T-helper 2 cell treated with Interferon-gamma antibody and Interleukin-4, amounts not matched to agents 5 μg/mL and 100 μg/mL, for 36 hours (primary cell): Measurements from ENCODE around the gene AGTR2.
"Not testable (repeated sequence)": the region's sequence is repeated elsewhere in the genome, so short reads cannot be mapped to it uniquely, and the experiment has no call there.

Experiments used
- DNase-seq: peaks from one replicate; pipeline ENCODE4 v3.0.0; 2021; ENCODE audit warnings: low spot score
- H3K27ac Mint-ChIP-seq: one replicate; pipeline ENCODE4 v1.8.0; 2021; ENCODE audit warnings: mild to moderate bottlenecking, mixed read lengths
- H3K27me3 Mint-ChIP-seq: one replicate; pipeline ENCODE4 v1.8.0; 2021; ENCODE audit warnings: low read depth, mixed read lengths
- H3K36me3 Mint-ChIP-seq: one replicate; pipeline ENCODE4 v1.8.0; 2021; ENCODE audit warnings: low read depth, mixed read lengths
- H3K4me1 Mint-ChIP-seq: one replicate; pipeline ENCODE4 v1.8.0; 2021; ENCODE audit warnings: low read depth, mixed read lengths
- H3K4me3 Mint-ChIP-seq: one replicate; pipeline ENCODE4 v1.8.0; 2022; ENCODE audit warnings: mild to moderate bottlenecking, moderate library complexity, mixed read lengths
- H3K9me3 Mint-ChIP-seq: one replicate; pipeline ENCODE4 v1.8.0; 2021; ENCODE audit warnings: mixed read lengths

Gene AGTR2

DNA sequence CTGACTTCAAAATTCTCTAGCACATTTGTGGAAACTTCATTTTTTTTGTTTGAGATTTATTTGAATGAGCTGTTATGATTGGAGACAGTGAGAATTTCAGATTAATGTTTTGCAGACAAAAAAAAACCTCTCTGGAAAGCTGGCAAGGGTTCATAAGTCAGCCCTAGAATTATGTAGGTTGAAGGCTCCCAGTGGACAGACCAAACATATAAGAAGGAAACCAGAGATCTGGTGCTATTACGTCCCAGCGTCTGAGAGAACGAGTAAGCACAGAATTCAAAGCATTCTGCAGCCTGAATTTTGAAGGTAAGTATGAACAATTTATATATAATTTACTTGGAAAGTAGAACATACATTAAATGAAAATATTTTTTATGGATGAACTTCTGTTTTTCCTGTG lies at the start of gene AGTR2:
AGTR2 (plus strand) TSS at position 234 of the 400 bp plus-strand sequence. CDS start 1,537 bp downstream, outside the sequence.
- Mint-ChIP-seq H3K4me1 (no peaks in the 10 kb centered on the region), H3K27ac (no peak within 1 kb of the TSS), H3K4me3 (no peak within 1 kb of the TSS), H3K36me3 (no peaks in the 10 kb centered on the region), H3K9me3 (peaks cover 3% of the 10 kb centered on the region), H3K27me3 (no peaks in the 10 kb centered on the region)
- no peak for DNase-seq

DNA sequence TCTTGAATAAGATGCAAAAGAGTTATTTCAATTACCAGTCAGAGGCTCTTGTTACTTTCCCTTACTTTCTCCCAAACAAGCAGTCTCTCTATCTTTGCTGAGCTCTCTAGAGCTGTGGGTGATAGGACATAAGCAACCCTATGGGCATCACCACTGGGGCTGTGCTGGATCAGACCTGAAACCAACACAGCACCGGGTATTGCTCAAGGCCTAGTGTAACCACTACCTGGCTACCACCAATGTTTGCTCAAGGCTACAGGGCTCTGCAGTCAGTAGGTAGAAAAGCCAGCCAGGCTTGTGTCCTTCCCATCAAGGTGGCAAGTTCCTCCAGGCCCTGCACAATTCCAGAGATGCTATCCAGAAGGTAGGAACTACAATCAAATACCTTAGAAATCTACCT lies 35.3 kb upstream of the AGTR2 start:
- Mint-ChIP-seq H3K4me1 (no peaks in the 10 kb centered on the region), H3K36me3 (no peaks in the 10 kb centered on the region), H3K9me3 (peaks cover 4% of the 10 kb centered on the region), H3K4me3 (no peak overlapping the region), H3K27me3 (no peaks in the 10 kb centered on the region), H3K27ac (no peak overlapping the region)
- DNase-seq, result no peak

- not testable (repeated sequence) for DNase-seq, H3K4me3 Mint-ChIP-seq, H3K36me3 Mint-ChIP-seq, H3K4me1 Mint-ChIP-seq, H3K27ac Mint-ChIP-seq, H3K27me3 Mint-ChIP-seq, H3K9me3 Mint-ChIP-seq
These were observed 29.3 kb upstream of the AGTR2 start for GRCh38 chrX:116141270-116141669.

GRCh38 chrX:116142976-116143375 lies 27.6 kb upstream of the AGTR2 start:
- H3K36me3 Mint-ChIP-seq, result no peaks in the 10 kb centered on the region
- no peak overlapping the region for H3K4me3 Mint-ChIP-seq
- no peak for DNase-seq
- no peaks in the 10 kb centered on the region for H3K9me3 Mint-ChIP-seq
- H3K27ac Mint-ChIP-seq, result no peak overlapping the region
- no peaks in the 10 kb centered on the region for H3K4me1 Mint-ChIP-seq
- H3K27me3 Mint-ChIP-seq, result no peaks in the 10 kb centered on the region

- Mint-ChIP-seq H3K4me3 (no peak overlapping the region), H3K36me3 (no peaks in the 10 kb centered on the region), H3K27ac (no peak overlapping the region), H3K27me3 (no peaks in the 10 kb centered on the region), H3K9me3 (no peaks in the 10 kb centered on the region), H3K4me1 (no peaks in the 10 kb centered on the region)
- DNase-seq, result no peak
These were observed 2.4 kb downstream of the AGTR2 start for GRCh38 chrX:116172976-116173375.

DNA sequence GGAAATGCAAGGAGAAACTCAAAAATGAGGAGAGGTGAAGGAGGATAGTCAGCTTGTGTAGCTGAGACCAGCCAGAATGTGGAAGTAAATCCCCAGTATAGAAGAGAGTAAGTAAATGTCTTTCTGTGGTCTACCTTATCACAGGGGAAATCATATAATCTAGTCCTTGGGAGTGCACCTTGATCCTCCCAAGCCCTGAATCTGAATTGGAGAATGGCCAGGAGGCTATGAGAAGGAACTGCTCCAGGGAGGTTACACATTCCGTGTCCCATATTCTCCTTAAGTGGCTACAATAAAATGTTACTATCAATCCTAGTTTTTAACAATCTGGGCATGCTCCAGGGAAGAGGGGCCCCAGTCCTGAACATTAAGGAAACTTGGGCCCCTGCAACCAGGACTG lies 10.8 kb downstream of the AGTR2 start:
- no peaks in the 10 kb centered on the region for H3K27me3 Mint-ChIP-seq
- no peak for DNase-seq
- H3K36me3 Mint-ChIP-seq, result no peaks in the 10 kb centered on the region
- H3K27ac Mint-ChIP-seq, result no peak overlapping the region
- H3K4me3 Mint-ChIP-seq, result no peak overlapping the region
- H3K4me1 Mint-ChIP-seq, result no peaks in the 10 kb centered on the region
- peaks cover 8% of the 10 kb centered on the region for H3K9me3 Mint-ChIP-seq

GRCh38 chrX:116185163-116185562 lies 14.6 kb downstream of the AGTR2 start:
- Mint-ChIP-seq H3K4me1 (no peaks in the 10 kb centered on the region), H3K36me3 (no peaks in the 10 kb centered on the region), H3K9me3 (peaks cover 8% of the 10 kb centered on the region), H3K4me3 (no peak overlapping the region), H3K27ac (no peak overlapping the region), H3K27me3 (no peaks in the 10 kb centered on the region)
- no peak for DNase-seq

DNA sequence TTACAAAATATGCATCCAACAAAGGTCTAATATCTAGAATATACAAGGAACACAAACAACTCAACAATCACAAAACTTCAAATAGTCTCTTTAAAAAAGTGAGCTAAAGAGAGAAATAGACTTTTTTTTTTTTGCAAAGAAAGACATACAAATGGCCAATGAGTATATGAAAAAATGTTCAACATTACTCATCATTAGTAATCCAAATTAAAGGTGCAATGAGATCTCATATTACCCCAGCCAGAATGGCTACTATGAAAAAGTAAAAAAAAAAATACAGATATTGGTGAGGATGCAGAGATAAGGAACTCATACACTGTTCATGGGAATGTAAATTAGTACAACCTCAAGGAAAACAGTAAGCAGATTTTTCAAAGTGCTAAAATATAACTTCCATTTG lies 24.1 kb downstream of the AGTR2 start:
- DNase-seq, result no peak
- Mint-ChIP-seq H3K36me3 (no peaks in the 10 kb centered on the region), H3K4me1 (no peaks in the 10 kb centered on the region), H3K4me3 (no peak overlapping the region), H3K9me3 (no peaks in the 10 kb centered on the region), H3K27ac (no peak overlapping the region), H3K27me3 (no peaks in the 10 kb centered on the region)

DNA sequence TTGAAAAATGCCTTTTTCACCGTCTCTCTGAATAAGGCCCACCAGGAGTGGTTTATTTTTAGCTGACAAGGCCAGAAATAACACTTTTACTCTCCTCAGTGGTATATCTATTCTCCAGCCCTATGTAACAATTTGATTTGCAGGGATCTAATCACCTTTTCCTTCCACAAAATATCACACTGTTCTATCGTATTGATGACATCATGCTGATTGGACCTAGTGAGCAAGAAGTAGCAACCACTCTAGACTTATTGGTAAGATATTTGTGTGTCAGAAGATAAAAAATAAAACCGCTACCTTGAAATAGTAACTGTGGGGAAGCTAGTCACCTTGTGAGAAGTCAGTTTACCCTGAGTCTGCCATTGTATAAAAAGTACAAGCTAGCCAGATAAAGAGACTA lies 27.7 kb downstream of the AGTR2 start:
- DNase-seq, result no peak
- Mint-ChIP-seq H3K9me3 (no peaks in the 10 kb centered on the region), H3K36me3 (no peaks in the 10 kb centered on the region), H3K4me3 (no peak overlapping the region), H3K27me3 (no peaks in the 10 kb centered on the region), H3K4me1 (no peaks in the 10 kb centered on the region), H3K27ac (no peak overlapping the region)

GRCh38 chrX:116198810-116199209 lies 28.3 kb downstream of the AGTR2 start:
- Mint-ChIP-seq H3K9me3 (no peaks in the 10 kb centered on the region), H3K4me1 (no peaks in the 10 kb centered on the region), H3K27me3 (no peaks in the 10 kb centered on the region), H3K36me3 (no peaks in the 10 kb centered on the region), H3K4me3 (no peak overlapping the region), H3K27ac (no peak overlapping the region)
- DNase-seq, result no peak

GRCh38 chrX:116204932-116205331 lies 34.4 kb downstream of the AGTR2 start:
- H3K4me1 Mint-ChIP-seq, result no peaks in the 10 kb centered on the region

DNA sequence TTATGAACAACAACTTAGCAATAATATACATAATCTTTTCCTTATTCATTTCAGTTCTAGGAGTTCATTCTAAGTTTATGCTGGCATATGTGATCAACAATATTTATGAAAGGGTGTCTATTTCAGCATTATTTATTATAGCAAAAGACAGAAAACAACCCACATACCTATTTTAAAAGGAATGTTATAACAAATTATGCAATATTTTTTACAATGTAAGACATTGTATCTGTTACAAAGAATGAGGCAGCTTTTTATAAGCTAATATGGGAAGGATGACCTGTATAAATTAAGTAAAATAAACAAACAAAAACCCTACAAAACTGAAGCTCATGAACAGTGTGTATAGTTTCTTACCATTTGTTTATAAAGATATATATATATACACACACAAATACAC lies 42.7 kb downstream of the AGTR2 start:
- Mint-ChIP-seq H3K27me3 (no peaks in the 10 kb centered on the region), H3K27ac (no peak overlapping the region), H3K4me3 (no peak overlapping the region), H3K36me3 (no peaks in the 10 kb centered on the region), H3K4me1 (no peaks in the 10 kb centered on the region), H3K9me3 (no peaks in the 10 kb centered on the region)
- DNase-seq, result no peak

More at GRCh38 chrX:116204932-116205331, 34.4 kb downstream of the AGTR2 start:
- H3K36me3 Mint-ChIP-seq, result no peaks in the 10 kb centered on the region
- no peak overlapping the region for H3K27ac Mint-ChIP-seq
- no peak overlapping the region for H3K4me3 Mint-ChIP-seq
- H3K9me3 Mint-ChIP-seq, result no peaks in the 10 kb centered on the region
- no peak for DNase-seq
- H3K27me3 Mint-ChIP-seq, result no peaks in the 10 kb centered on the region

DNA sequence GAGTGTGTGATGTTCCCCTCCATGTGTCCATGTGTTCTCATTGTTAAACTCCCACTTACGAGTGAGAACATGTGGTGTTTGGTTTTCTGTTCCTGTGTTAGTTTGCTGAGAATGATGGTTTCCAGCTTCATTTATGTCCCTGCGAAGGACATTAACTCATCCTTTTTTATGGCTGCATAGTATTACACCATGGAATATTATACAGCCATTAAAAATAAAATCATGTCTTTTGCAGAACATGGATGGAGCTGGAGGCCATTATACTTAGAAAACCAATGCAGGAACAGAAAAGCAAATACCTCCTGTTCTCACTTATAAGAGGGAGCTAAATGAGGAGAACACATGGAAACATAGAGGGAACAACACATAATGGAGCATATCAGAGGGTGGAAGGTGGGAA lies 46.5 kb downstream of the AGTR2 start:
- H3K36me3 Mint-ChIP-seq, H3K4me1 Mint-ChIP-seq, H3K4me3 Mint-ChIP-seq, H3K9me3 Mint-ChIP-seq, H3K27me3 Mint-ChIP-seq, H3K27ac Mint-ChIP-seq, DNase-seq: not testable (repeated sequence)
